Stimulated activated CD8-positive, alpha-beta memory T cell treated with anti-CD3 and anti-CD28 coated beads, Interleukin-15, amount 100 ng/mL, for 1 hour (primary cell): ENCODE results near the gene FASN.

Source experiments
- DNase-seq: peaks from one replicate; pipeline ENCODE4 v3.0.0-alpha.2; 2020; ENCODE audit warnings: low read depth

FASN gene

DNA sequence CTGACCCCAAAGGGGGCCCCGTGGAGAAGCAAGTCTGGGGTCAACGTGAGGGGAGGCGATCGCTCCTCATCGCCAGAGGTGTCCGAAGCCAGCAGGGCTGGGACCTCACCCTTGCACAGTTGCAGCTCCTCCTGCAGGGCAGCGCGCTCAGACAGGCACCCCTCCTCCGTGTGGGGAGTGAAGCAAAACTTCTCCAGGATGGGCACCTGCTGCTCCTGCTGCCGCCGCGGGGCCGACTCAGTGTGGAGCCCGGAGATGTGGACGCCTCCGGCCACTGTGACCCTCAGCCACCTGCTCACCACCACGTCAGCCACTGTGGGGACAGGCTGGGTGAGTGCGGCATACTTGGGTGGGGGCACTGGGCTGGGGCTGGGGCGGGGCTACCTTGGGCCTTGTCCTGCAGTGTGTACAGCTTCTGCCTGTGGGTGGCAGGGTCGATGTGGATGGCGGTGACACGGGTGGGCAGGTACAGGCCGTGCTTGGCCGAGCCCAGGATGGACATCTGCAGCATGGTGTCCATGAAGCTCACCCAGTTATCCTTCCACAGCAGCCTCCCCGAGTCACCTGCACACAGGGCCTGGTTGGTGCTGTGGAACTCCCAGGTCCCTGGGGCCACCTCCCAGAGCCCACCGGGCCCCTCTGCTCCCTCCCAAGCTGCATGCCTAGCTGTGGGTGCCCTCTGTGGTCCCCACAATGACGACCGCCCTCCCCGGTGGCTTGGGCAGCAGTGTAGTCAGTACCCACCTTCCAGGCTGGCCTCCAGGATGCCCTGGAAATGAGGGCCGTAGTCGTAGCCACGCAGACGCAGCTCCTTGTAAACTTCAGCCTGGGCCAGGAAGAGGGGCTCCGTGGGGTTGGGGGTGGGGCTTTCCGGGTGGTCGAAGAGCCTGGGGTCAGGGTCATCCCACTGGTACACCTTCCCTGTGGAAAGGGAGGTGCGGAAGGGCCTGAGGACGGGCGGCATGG lies 10.8 kb downstream of the FASN start:
- DNase-seq: no peak

DNA sequence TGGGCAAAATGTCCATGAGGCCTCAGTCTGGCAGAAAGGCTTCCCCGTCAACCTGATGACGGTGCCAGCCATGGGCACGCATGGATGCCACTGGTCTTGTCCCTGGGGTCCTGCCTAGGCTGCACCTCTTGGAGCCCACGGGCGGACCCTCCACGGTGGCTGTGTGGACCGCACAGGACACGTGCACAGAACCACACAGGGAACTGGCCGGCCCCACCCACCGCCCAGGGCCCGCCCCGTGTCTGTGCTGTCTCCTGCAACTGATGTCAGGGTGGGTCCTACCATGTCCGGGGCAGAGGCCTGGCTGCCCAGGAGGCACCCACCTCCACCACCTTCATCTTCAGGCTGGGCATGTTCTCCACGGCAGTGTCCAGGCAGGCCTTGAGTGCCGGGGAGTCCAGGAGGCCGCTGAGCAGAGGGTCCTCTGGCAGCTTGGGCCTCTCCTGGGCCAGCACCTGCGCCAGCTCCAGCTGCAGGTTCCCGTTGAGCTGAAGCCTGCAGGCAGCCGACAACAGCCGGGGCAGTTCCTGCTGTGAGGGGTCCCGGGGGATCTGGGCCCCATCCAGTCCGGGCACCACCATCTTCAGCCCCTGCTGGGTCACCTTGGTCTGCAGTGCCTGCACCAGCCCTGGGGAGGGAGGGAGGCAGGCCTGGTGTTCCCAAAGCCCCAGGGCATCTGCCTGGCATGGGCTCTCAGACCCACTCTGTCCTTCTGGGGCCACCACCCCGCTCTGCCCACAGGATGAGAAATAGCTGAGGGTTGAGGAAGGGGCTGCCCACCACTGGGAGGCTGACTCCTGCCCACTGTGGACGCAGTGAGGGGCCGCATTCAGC lies 11.9 kb downstream of the FASN start:
- DNase-seq: no peak

DNA sequence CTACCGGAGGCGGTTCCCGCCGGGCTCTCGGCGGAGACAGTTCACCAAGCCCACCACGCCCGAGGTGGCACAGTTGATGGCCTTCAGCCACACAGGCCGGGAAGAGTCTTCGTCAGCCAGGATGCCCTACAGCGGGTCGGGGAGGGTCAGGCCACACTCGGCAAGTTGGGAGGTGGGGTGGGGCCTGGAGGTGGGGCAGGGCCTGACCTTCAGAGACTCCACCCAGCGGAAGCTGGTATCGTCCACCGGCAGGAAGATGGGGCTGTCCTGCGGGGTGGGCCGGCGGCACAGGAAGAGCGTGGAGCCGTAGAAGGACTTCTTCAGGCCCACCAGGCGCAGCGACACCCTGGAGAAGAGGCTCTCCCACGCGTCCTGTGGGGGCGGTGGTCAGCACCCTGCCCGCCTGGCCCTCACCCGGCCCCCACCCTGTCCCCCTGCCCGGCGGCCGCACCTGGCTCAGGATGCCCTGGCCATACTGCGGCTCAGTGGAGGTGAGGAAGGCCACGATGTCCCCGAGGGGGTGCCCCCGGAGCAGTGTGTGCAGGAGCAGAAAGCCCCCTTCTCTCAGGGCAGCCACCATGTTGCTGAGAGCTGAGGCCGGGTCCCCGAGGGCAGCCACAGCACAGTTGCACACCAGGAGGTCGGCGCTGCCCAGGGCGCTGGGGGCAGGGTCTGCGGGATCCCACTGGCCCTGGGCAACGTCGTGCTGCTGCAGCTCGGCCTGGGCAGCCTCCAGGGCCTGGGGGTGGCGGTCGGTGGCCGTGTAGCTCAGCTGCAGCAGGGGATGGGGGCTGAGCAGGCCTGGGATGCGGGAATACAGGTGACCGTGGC lies 12.8 kb downstream of the FASN start:
- DNase-seq: no peak

DNA sequence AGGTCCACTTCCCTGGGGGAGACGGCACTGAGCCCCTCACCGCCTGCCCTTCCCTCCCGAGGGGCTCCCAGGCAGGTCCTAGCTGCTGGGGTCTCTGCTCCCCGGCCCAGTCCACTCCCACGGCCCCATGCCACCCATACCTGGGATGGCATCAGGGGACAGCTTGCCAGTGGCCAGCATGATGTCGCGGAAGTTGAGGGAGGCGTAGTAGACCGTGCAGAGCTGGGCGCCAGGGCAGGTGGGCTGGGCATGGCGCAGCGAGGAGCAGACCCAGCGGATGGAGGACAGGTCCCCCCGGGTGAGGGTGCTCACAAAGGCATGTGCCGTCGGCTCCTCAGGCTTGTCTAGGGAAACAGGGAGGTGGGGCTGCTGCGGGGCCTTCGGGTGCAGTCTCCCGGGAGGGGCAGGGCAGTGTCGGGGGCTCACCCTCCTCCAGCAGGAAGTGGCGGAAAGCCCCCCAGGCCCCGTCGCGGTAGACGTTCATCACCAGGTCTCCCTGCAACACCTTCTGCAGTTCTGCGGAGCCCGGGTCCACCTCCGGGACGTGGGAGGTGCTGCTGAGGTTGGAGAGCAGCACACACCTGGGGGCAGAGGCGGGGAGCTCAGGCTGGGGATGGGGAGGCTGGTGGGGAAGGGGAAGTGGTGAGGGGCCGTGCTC lies 13.5 kb downstream of the FASN start:
- DNase-seq: no peak

DNA sequence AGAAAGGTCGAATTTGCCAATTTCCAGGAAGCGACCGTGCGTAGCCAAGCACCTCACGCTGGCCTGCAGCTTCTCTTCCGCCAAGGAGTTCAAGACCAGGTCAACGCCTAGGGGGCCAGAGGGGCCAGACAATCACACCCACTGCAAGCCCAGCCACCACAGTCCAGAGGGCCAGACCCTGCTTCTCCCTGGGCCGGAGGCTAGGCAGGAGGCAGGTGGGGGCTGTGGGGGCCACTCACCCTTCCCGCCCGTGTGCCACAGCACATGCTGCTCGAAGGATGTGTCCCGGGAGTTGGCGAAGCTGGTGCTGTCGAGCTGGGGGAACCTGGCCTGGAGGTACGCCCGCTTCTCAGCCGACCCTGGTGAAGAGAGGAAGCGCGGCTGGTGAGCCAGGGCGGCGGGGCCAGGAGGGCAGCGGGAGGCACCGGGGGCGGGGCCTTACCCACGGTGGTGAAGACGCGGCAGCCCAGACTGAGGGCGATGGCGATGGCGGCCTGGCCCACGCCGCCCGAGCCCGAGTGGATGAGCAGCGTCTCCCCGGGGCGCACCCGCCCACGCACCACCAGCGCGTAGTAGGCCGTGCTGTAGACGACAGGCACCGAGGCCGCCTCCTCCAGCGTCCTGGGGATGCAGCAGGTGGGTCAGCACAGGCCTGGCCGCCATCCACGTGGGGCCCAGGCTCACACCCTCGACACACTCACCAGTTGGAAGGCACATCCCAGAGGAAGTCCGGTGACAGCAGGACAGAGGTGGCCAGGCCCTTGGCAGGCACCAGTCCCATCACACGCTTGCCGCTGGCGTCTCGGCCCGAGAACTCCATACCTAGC lies 14.3 kb downstream of the FASN start:
- DNase-seq: no peak

DNA sequence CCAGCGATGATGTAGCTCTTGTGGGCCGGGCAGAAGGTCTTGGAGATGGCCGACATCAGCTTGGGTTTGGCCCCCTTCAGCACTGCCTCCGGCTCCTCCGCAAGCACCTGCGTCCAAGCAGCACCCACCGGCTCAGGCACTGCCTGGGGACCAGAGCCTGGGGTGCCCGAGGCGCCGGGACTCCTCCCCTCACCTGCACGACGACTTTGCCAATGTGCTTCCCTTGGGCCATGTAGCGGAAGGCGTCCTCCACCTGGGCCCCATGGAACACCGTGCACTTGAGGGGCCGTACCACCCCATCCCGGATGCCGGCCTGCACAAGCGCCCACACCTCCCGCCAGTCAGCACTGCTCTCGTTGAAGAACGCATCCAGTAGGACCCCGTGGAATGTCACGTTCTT lies 15.0 kb downstream of the FASN start:
- no peak for DNase-seq

DNA sequence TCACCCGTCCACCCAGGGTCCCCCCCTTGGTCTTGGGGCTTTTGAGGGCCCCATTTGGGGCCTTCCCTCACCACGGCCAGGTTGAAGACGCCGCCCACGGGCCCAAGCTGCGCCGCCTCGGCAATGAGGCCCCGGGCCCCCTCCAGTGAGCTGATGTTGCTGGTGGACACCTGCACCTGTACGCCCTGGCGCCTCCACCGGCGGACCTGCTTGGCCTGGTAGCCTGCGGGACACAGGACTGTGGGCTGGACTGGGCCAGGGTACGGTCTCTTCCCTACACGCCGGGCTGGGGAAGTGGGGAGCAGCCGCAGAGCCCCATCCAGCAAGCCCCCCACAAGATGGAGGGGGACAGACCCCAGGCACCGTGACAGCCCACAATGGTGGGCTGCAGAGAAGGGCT lies 15.6 kb downstream of the FASN start:
- no peak for DNase-seq

DNA sequence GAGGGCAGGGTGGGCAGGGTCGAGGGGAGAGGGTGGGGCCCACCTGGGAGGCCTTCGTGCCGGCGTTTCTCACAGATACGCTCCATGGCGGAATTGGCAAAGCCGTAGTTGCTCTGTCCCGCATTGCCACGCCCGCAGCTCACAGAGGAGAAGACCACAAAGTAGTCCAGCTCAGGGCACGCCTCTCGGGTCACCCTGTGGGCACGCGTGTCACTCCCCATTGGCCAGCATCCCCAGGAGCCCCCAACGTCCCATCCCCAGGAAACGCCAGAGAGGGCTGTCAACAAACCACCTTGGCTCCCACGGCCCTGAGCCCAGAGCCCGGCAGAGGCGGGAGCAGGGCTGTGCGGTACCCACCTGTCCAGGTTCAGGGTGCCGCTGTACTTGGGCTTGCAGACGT lies 16.1 kb downstream of the FASN start:
- DNase-seq: no peak

DNA sequence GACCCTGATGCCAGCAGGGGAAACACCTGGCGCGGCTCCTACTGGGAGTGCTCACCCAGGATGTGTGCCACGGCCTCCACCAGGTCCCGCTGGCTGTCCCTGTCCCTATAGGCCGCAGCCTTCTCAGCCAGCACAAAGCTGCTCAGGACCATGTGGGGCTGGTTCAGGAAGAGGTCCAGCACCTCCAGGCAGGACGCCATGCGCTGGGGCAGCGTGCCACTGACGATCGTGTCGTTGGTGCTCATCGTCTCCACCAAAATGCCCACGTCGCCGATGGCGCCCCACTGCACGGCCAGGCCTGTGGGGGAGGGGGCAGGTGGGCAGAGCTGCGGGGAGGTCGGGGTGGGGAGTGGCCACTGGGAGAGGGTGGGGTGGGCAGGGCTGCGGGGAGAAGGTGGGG lies 16.5 kb downstream of the FASN start:
- no peak for DNase-seq

DNA sequence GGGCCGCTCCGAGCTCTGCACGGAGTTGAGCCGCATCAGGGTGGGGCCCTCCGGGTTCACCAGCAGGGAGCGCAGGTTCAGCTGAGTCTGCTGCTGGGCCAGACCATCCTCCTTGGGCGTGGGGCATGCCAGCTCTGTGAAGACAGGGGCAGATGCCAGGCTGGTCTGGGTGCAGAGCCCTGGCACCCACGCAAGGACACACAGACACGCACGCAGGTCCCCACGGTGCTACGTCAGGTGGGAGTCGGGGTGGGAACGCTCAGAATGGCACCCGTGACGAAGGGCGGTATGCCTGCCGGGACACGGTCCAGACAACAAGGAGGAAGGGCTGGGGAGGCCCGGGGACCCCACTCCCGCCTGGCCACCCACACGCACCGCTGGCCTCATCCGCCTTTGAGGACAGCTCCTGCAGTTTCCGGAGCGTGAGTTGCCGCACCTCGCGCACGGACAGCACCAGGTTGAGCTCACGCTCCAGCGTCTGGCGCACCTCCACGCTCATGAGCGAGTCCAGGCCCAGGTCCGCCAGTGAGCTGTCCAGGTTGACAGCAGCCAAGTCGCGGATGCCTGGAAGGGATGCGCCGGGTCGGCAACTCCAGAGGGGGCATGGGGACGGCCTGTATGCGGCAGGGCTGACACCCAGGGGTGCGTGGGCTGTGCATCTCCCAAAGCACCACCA lies 17.1 kb downstream of the FASN start:
- DNase-seq: no peak

DNA sequence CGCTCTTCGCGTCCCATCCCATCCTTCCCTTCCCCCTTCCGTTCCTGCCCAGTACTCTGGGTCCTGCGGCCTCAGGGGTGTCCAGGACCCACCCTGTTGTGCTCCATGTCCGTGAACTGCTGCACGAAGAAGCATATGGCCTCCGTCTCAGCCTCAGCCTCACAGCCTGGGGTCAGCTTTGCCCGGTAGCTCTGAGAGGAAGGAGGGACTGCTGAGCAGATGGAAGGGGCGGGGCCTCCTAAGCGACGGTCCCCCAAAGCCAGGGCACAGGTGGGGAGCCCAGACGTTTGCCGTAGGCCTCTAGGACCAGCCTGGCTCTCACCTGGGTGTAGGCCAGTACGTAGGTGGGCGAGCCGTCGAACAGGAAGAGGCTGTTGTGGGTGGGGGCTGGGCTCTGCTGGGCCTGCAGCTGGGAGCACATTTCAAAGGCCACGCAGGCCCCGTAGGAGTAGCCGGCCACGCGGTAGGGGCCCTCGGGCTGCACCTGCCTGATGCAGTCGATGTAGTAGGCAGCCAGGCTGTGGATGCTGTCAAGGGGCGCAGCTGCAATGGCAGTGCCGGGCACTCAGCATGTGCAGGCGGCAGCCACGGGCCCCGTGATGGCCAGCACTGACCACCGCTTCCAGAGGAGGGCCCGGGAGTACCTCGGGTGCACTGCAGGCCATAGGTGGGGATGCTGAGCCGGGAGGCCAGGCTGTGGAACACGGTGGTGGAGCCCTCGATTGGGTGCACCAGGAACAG lies 17.8 kb downstream of the FASN start:
- DNase-seq: no peak

DNA sequence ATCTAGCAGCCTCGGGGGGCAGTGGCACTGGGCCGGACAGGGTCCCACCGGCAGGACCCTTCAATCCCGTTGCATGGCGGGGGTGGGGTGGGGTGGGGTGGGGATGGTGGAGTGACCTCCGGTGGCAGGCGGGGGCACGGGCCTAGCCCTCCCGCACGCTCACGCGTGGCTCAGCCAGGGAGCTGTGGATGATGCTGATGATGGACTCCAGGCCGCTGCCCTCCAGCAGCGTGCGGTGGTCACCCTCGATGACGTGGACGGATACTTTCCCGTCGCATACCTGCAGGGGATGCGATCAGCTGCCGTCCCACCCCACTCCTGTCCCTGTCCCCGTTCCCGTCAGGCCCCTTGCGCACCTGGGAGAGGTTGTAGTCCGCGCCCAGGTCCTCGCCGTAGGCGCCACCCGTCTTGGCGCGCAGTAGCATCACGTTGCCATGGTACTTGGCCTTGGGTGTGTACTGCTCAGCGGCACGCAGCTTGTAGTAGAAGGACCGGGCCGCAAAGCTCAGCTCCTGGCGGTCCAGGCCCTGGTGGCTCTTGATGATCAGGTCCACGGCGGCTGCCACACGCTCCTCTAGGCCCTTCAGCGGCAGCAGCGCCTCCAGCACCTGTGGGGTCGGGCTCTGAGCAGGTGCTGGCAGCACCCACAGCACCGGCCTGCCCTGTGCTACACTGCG lies 18.9 kb downstream of the FASN start:
- no peak for DNase-seq

DNA sequence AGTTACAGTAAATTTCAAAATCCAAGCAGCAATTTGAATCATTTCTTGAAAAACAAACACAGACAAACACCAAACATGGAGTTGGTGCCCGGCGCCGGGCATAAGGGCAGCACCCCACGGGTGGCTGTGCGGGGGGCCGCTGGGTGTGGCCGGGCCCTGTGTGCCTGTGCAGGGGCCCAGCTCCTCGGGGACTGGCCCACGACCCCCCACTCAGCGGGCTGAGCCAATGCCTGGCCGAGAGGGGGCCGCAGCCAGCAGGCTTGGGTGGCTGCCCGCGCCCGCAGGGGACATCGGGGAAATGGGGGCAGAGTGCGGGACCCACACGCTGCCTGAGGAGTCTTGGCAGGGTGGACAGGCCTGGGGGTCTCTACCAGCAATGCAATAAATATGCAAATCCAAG lies 19.6 kb downstream of the FASN start:
- no peak for DNase-seq

DNA sequence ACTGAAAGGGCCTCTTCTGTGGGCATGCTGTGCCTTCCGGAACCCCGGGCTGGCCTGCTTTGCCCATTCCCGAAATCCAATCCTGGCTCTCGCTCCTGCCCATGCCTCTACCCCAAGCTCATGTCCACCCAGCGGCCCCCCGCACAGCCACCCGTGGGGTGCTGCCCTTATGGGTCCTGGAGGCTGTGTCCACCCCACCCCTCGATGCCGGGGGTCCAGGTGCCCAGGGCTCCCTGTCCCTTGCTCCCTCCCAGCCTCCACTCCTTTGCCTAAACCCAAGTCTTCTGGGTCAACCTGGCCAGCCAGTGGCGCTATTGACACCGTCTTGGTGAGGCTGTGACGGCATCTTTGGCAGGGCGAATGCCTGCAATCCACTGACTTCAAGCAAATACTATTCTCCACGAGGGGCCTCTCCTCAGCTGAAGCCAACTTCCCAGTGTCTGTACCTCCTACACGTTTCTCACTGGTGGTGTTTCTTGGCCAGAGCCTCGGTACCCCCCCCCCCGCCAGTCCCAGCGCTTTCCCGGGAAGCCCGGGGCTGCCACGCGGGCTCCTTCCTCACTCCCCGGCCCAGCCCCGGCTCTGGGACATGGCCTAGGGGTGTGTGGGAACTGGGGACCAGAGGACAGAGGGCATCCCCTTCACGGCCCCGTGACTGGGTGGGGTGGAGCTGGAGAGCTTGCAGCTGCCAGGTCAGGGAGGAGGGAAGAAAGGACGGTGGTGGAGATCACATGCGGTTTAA lies 20.2 kb downstream of the FASN start:
- DNase-seq: no peak

DNA sequence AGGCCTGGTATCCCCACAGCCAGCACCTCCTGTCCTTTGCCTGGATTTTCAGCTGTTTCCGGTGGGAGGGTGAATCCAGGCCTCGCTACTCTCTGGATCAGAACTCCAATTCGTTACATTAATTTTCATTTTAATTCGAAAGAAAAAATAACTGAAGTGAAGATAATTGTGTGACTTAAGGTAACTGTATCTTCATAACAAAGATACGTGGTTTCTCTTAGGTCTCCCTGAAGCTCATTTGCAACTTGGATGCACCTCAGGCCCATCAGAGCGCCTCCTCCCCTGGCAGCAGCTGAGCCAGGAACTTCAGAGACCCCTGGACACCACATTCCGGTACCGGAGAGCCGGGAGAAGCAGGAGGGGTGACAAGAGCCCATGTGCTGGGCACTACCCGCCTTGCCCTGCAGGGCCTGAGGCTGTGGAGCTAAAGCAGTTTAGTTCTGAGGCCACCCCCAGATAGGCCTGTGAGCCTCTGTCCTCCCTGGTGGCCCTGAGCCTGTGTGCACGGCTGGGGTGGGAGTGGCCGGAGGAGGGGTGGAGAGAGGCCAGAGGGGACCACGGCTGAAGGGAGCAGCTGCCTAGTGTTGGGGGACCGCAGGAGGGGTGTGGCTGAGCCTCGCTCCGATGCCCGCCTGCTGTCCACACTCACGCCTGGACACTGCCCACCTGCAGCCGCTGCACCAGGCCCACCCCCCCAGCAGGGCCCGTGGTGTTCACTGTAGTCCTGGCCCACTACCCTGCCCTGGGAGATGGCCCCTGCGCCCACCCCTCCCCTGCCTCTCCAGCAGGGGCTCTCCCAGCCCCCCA lies 21.0 kb downstream of the FASN start:
- no peak for DNase-seq

DNA sequence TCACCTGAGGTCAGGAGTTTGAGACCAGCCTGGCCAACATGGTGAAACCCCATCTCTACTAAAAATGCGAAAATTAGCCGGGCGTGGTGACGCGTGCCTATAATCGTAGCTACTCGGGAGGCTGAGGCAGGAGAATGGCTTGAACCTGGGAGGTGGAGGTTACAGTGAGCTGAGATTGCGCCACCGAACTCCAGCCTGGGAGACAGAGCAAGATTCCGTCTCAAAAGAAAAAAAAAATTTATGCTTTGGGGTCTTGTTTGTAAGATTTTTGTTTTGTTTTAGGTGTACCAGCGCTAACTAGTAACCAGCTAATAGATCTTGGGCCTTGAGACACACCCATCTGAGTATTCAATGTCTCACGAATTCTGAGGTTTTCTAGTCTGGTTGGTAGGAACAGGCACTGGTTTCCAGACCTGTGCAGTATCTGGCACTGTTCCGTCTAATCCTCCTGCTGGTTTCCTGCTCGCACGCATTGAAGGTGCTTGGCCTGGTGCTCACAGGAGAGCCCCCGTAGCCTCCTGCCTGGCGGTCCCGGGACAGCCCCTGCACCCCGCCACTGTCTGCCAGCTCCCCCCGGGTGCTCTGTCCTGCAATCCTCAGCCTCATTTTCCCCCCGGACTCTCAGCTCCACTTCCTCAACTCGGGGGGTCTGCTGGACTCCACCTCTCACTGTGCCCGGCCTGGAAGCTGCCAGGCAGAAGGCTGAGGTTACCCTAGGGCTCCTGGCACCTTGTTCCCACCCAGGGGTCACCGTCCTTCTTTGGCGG lies 21.8 kb downstream of the FASN start:
- DNase-seq: no peak

DNA sequence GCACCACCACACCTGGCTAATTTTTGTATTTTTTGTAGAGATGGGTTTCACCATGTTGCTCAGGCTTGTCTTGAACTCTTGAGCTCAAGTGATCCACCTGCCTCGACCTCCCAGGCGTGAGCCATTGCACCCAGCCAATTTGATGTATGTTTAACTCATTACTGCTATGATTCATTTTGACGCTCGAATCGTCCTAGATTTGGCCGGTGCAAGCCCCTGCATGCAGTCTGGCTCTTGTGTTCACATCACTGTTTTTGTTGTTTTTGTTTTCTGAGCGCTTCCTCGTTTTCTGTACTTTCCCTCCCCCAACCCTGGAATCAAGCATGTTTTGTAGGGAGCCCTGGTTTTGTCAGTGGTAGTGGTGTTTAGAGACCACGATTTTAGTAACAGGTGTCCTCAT lies 24.6 kb downstream of the FASN start:
- DNase-seq: no peak
